ENCODE measurements around the gene RLN3.

DNA sequence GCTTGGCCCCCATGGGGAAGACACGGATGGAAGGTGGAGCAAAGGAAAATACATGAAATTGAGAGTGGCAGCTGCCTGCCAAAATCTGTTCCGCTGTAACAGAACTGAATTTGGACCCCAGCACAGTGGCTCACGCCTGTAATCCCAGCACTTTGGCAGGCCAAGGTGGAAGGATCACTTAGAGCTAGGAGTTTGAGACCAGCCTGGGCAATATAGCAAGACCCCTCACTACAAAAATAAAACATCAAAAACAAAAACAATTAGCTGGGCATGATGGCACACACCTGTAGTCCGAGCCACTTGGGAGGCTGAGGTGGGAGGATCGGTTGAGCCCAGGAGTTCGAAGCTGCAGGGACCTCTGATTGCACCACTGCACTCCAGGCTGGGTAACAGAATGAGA lies 24.5 kb downstream of the RLN3 start:
- TF ChIP-seq, protein P1, sequence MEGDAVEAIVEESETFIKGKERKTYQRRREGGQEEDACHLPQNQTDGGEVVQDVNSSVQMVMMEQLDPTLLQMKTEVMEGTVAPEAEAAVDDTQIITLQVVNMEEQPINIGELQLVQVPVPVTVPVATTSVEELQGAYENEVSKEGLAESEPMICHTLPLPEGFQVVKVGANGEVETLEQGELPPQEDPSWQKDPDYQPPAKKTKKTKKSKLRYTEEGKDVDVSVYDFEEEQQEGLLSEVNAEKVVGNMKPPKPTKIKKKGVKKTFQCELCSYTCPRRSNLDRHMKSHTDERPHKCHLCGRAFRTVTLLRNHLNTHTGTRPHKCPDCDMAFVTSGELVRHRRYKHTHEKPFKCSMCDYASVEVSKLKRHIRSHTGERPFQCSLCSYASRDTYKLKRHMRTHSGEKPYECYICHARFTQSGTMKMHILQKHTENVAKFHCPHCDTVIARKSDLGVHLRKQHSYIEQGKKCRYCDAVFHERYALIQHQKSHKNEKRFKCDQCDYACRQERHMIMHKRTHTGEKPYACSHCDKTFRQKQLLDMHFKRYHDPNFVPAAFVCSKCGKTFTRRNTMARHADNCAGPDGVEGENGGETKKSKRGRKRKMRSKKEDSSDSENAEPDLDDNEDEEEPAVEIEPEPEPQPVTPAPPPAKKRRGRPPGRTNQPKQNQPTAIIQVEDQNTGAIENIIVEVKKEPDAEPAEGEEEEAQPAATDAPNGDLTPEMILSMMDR (IDR thresholded peaks at IDR 0.05) = no peak
- no peak for TF ChIP-seq POLR2A (IDR thresholded peaks at IDR 0.05)

Data from body of pancreas (tissue), 4 donors.